Measurements from ENCODE around the gene WWC1. TPM values are rescaled to one million over a fixed set of nuclear protein-coding genes. Genes with fewer than 3 reads are reported as not detected.

WWC1 gene
- total RNA-seq, 1 experiment from 2014 or later: 97.7 TPM

- TF ChIP-seq CTCF (conservative IDR thresholded peaks at IDR 0.05) (no peak), EZH2 (IDR thresholded peaks at IDR 0.05; ENCODE audit: low read depth) (no peak)
- peak overlapping the region; percentile 43 for H2AFZ ChIP-seq
- BruUV-seq (replicated peaks): no TSS peak
Observed at GRCh38 chr5:168288349-168289245, 2.8 kb upstream of the WWC1 start.

DNA sequence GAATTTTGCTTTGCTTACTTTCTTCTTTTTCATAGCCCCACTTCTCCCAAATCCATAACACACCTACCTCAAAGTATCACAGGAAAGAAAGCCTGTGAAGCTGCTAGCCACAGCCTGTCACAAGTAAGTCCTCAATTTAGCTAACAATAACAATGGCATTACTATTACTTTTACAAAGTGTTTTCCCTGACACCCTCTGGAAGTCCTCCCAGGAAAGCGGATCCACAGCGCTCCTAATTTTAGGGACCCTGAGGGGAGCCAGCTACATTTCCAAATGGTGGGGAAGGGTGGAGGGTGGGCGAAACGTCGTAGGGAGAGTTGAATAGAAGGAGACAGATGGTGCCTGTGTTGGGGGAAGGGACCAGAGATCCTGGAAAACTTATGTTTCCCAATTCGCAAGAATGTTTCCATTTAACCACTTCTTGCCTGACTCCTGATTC, 523 bp upstream of the WWC1 start:
- Histone ChIP-seq H3K9me2 (ENCODE audit: insufficient read depth) (no peaks in the 10 kb centered on the region), H3K4me2 (peak overlapping the region; percentile 87), H2AFZ (peak overlapping the region; percentile 61), H3K79me2 (ENCODE audit: low read depth) (peaks cover 48% of the 10 kb centered on the region), H3K4me3 (peak overlapping the region; percentile 63), H3K9me3 (ENCODE audit: insufficient read depth, low read depth) (no peaks in the 10 kb centered on the region), H3F3A (ENCODE audit: insufficient read depth, low read depth) (peaks cover 36% of the 10 kb centered on the region), H3K36me3 (ENCODE audit: low read depth) (peaks cover 2% of the 10 kb centered on the region; the same call in 1 of the 2 replicates), H3K27ac (peak overlapping the region; percentile 91), H4K20me1 (ENCODE audit: insufficient read depth) (peaks cover 28% of the 10 kb centered on the region), H3K27me3 (ENCODE audit: insufficient read depth, low read depth) (no peaks in the 10 kb centered on the region), H3K4me1 (replicated peaks; ENCODE audit: insufficient read depth) (peaks cover 72% of the 10 kb centered on the region)
- POLR2A ChIA-PET (ENCODE audit: unreplicated experiment): interaction anchor here (0.5 to 1.4 kb wide), 8 partner anchors 11 to 111 kb away, joined by 3 to 10 read pairs (median 4); no protein-coding TSS in a partner anchor
- CTCF ChIA-PET: interaction anchor here (0.7 to 1.1 kb wide), 3 partner anchors 16 to 38 kb away, joined by 3 to 5 read pairs (median 4); no protein-coding TSS in a partner anchor
- no peak for TF ChIP-seq EZH2 (IDR thresholded peaks at IDR 0.05; ENCODE audit: low read depth)
- no peak for TF ChIP-seq CTCF (conservative IDR thresholded peaks at IDR 0.05)
- BruUV-seq (replicated peaks): TSS peak; percentile 99
- no peak for DNase-seq
- intact Hi-C loops (cut with micrococcal nuclease; ENCODE audit: unreplicated experiment): loop anchor here (1.0 kb wide), 3 partner anchors 43 to 111 kb away; no protein-coding TSS in a partner anchor

More at GRCh38 chr5:168288349-168289245, 2.8 kb upstream of the WWC1 start:
- Histone ChIP-seq H3K4me2 (peak overlapping the region; percentile 87), H3K27me3 (ENCODE audit: insufficient read depth, low read depth) (no peaks in the 10 kb centered on the region), H3K36me3 (ENCODE audit: low read depth) (no peaks in the 10 kb centered on the region), H3K4me1 (replicated peaks; ENCODE audit: insufficient read depth) (peaks cover 48% of the 10 kb centered on the region), H3K27ac (peak overlapping the region; percentile 91), H3F3A (ENCODE audit: insufficient read depth, low read depth) (peaks cover 36% of the 10 kb centered on the region), H3K79me2 (ENCODE audit: low read depth) (peaks cover 25% of the 10 kb centered on the region), H4K20me1 (ENCODE audit: insufficient read depth) (peaks cover 11% of the 10 kb centered on the region), H3K9me2 (ENCODE audit: insufficient read depth) (no peaks in the 10 kb centered on the region), H3K9me3 (ENCODE audit: insufficient read depth, low read depth) (0 out of 2 replicates have a peak, but pooled peaks cover 7% of the 10 kb centered on the region), H3K4me3 (peak overlapping the region; percentile 55)
- peak; percentile 93 to 97 for DNase-seq
- CTCF ChIA-PET: no interaction called here
- POLR2A ChIA-PET (ENCODE audit: unreplicated experiment): interaction anchor here (0.6 kb wide), 1 partner anchor 13 kb away, joined by 5 read pairs; no protein-coding TSS in a partner anchor
- intact Hi-C loops (cut with micrococcal nuclease; ENCODE audit: unreplicated experiment): loop anchor here (1.0 to 5.0 kb wide), 7 partner anchors 19 to 199 kb away; partner anchors contain the start of gene RARS1

Measured in PC-9 (cell line).